ENCODE measurements around the gene GAS2.

DNA sequence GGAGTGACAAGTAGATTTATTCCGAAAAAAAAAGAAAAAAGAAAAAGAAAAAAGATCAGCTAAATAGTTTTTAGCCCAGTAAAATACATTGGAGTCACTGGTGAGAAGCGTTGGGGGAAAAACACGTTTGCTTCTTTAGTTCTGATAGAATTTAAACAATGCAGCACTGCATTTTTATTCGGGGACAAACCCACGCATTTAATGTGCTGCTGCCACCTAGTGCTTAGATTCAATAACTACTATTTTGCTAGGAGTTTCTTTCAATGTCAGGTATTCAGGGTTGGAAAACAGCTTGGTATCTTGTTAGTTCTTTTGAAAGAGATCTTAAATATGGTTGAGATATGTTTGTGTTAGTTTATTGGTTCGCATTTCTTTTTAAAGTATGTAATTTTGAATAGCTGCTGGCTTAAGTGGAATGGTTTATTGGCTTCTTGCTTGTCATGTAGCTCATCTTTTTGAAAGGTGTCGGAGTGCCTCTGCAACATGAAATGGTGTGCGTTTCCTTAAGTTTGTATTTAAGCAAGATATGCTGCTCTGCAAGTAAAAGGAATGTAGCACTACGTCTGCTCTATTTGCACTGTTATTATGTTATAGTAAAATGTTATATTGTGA, 121.2 kb downstream of the GAS2 start:
- TF ChIP-seq CHCHD3 (CRISPR knock-in tag; IDR thresholded peaks at IDR 0.05) (no peak), HMG20B (CRISPR knock-in tag; IDR thresholded peaks at IDR 0.05) (no peak), SPI1 (IDR thresholded peaks at IDR 0.05; ENCODE audit: borderline replicate concordance, low read depth, low read length) (no peak), POLR2G (IDR thresholded peaks at IDR 0.05; ENCODE audit: low read depth, low read length) (no peak), TGIF2 (CRISPR knock-in tag; IDR thresholded peaks at IDR 0.05) (no peak)

All from K562 (cell line).